Left lobe of liver (tissue), 2 donors: ENCODE results near the gene CCNI. TPM values are rescaled to one million over a fixed set of nuclear protein-coding genes. Genes with fewer than 3 reads are reported as not detected.
"Not testable (repeated sequence)": the region's sequence is repeated elsewhere in the genome, so short reads cannot be mapped to it uniquely, and the experiment has no call there.

ENCODE experiments used
- ATAC-seq: fragments of 200-7000 bp; cut with Tn5 transposase; one replicate; pipeline ENCODE4 v1.9.1; 2020; ENCODE audit warnings: mild to moderate bottlenecking, moderate library complexity
- DNase-seq: peaks from one replicate; pipeline ENCODE4 v3.0.0-alpha.2; 2020; ENCODE audit warnings: low spot score
- total RNA-seq: library from RNA; stranded (reverse); gene quantifications from one replicate; pipeline ENCODE4 v1.2.1, GENCODE V29; 2021
- donor health status: DM: no; HTN: no; CAD: no; lungs with moderate emphysema.
- donor health status: DM: no; HTN: yes; CAD: no.

Gene CCNI
- total RNA-seq, 1 donor from 2014 or later: 56.4 TPM

DNA sequence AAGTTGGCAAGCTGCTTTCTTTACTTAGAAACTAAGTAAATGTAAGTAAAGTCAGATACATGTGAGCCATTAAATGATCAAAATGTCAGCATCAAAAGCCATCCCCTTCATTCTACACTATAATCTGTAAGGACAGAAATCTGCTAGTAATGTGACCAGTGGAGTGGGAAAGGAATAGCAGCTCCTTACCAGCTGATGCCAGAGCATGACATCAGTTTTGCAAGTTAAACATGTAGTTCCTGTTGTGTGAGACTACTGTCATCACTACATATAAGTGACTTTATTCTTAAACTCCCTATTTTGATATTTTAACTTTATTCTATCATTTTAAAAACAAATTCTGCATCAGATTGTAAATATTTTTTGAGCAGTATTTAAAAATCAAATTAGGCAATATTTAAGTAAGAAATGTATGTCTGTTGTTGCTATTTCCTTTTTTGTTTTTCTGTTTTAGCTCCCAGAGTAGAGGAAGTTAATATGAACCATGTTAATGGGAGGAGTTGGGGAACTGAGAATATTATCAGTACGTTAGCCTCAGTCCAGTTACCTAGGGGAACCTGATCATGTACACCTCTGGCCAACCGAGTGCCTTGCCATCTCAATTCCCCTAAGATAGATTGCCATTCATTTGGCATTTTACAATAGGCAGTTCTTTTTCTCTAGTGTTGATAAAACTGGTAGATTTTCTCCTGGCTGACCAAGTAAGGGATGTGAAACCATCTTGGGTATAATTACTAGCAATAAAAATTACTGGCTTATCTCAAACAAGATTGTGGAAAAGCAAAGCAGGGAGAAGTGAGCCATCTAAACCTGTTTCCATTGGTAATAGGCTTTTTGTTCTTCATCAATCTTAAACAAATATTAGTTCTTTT, 34.7 kb downstream of the CCNI start:
- no peak for ATAC-seq

DNA sequence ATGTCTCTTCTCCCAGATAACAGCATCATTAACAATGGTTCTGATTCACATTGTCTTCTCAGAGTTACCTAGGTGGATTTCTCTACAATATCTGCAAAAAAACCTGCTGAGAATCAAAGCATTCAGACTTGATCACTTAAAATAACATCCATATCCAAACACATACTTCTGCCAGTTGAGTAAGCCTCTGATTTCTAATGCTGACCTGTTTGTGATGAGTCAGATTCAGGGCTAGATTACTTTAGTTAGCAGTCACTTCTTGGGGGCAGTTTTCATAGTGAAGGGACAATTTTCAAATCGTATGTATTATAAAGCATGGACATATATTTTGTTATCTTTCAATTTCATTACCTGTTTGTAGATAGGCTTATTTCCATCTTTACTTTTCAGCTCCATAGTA, 35.5 kb downstream of the CCNI start:
- DNase-seq: no peak

More for the DNA sequence above, 34.7 kb downstream of the CCNI start:
- DNase-seq: no peak

DNA sequence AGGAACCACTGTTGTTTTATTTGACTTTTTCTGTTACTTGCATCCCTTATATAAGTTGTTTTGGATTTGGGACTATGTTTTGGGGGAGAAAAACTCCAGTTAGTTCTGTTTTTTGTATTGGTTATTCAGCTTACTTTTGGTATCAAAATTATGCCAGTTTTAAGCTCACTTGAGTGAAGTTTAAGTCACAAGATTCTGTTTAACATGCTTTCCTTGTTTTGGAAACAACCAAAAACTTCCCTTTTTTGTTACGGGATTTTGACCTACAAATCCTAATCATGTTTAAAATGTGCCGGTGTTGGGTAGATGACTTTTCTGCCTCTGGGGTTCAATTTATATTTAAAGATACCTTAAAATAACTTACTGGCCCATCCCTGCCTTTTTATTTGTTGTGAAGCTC, 36.0 kb downstream of the CCNI start:
- DNase-seq (no peak), ATAC-seq (no peak)

More for the DNA sequence above, 35.5 kb downstream of the CCNI start:
- no peak for ATAC-seq

DNA sequence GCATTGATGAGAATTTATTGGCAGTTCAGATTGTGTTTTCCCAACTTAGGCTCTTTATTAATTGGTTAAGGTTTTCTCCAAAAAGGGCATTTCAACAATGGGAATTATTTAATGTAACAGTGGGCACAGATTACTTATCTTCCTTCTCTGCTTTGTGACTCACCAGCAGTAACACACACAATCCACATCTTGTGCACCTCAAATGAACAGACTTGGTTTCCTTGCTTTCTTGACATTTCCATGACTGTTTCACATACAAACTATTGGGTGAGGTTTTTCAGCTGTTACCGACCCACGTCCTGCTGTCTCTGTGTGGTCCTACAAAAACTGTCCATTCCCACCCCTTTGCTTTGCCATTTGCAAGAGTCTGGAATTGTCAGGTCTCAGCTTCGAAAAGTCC, 38.1 kb downstream of the CCNI start:
- ATAC-seq (no peak), DNase-seq (no peak)

DNA sequence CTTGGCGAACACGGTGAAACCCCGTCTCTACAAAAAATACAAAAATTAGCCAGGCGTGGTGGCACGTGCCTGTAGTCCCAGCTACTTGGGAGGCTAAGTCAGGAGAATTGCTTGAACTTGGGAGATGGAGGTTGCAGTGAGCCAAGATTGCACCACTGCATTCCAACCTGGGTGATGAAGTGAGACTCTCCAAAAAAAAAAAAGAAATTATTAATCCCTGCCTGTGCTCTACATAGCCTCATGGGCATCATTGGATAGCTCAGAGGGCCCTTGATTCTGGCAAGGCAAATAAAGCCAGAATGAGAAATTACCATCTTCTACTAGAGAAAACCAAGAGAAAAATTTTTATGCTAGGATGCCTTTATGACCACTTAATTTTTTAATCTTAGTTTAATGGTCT, 38.6 kb downstream of the CCNI start:
- not testable (repeated sequence) for ATAC-seq, DNase-seq

DNA sequence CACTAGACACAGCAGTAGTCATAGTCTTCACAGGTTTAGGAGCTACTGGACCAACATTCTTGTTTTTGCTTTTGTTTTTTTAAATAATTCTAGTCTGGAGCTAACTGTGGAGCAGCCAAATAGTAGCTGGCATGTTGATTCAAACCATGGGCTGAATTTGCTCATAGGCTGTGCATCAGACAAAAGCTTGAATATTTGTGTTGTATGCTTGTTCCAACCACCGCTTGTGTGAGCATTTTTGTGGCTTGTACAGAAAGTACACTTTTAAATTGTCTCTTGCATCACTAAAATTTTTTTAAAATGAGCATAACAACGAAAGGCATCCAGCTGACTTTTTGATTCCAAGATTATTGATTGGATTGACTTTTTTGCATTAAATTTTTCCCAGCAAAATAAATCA, 39.6 kb downstream of the CCNI start:
- DNase-seq (no peak), ATAC-seq (no peak)

DNA sequence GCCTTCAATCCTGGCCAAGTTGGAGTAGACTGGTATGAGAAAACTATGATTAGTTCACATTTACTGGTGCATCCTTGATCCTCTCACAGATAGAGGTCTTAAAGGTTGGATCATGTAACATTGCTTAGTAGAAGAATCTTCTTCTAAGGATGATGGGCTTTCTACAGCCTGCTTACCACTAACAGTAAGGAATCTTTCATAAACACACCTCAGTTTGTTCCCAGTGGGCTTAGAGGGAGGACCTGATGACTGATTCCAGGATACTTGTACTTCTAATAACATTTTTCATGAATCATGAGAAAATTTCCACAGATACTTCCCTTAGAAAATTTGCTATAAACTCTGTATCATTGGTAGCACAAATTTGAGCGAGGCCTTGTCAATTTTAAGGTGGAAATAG, 40.6 kb downstream of the CCNI start:
- ATAC-seq (no peak), DNase-seq (no peak)

DNA sequence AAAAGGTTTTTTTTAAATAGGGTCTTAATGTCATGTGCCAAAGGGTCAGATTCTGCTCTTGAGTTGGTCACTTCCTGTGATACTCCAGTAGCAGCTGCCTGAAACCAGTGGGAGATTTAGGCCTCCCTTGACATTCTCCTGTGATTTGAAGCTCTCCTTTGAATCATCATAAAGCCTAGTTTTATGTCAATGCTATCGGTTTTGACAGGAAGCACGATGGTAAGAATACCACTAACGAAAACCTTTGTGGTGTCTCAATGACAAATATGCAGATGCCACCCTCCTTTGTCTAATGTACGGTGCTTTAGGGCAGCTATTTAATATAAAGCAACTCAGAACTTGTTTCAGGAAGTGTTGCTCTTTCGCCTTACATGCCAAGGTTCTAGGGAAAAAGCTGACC, 44.2 kb downstream of the CCNI start:
- DNase-seq (no peak), ATAC-seq (no peak)

DNA sequence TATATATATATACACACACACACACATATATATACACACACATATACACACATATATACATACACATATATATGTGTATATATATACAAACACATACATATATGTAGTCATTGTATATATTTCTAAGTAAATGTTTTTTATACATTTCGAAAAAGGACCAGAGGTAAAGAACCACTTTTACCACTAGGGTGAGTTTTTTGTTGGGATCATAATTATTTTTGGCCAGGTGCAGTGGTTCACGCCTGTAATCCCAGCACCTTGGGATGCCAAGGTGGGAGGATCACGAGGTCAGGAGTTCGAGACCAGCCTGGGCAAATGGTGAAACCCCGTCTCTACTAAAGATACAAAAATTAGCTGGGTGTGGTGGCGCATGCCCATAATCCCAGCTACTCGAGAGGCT, 46.0 kb downstream of the CCNI start:
- DNase-seq, ATAC-seq: not testable (repeated sequence)

DNA sequence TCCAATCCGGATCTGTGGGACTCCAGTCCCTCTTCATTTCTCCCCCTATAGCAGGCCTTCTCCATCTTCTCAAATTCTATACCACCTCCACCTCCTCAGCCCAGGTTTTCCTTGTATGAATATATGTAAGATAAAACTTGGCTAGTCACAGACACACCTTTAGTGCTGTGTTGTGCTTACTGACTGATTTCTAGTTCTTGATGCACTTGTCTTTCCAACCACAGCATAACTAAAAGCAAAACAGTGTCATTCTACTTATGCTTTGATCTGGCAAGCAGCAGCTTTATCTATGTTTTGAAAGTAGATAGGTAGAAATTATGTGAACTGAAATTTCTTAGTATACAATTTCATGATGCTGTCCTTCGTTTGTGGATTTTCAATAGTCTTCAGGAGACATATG, 47.5 kb downstream of the CCNI start:
- DNase-seq: no peak
- ATAC-seq: no peak

DNA sequence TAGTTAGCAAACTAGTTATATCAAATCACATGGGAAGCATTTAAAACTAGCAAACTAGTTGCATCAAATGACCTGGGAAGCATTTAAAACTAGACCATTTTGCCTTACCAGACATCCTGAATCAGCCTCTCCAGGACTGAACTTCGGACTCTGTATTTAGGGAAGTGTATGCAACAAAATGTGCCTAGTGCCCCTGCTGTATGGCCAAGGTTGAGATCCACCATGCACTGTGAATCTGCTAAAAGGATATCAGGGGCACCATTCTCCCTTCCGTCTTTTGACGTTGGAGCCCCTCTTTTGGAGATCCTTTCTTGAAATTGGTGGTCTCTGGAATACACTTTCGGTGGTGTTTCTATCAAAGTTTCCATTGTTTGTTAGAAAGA, 49.5 kb downstream of the CCNI start:
- ATAC-seq (no peak), DNase-seq (no peak)

DNA sequence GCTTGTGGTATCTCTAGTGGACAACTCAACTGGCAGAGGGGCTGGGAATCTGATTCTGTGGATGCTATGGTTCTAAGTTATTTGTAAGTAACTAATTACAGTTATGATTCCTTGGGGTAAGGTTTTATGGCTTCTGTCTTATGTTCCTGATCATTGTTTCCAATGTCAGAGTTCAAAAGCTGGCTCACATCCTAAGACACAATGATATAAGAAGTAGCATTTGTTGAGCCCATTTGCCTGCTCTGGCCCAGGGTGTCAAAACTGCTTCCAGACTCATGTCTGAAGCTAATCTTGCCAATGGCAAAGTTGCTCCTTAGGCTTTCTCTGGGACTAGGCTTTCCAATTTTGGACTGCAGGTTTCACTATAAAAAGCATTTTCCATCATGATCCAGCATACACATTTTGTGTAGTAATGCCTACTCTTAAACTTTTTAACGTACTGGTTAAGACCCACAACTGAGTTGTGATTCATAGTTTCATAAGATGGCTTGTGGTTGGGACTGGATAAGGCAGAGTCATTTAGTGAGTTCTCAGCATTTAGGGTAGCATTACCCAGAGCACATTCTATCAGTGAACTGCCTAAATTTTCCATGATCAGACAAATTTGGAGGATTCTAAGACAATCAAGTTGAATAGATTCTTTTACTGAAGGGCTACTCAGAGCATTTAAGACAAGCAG, 50.0 kb downstream of the CCNI start:
- ATAC-seq (no peak), DNase-seq (no peak)

DNA sequence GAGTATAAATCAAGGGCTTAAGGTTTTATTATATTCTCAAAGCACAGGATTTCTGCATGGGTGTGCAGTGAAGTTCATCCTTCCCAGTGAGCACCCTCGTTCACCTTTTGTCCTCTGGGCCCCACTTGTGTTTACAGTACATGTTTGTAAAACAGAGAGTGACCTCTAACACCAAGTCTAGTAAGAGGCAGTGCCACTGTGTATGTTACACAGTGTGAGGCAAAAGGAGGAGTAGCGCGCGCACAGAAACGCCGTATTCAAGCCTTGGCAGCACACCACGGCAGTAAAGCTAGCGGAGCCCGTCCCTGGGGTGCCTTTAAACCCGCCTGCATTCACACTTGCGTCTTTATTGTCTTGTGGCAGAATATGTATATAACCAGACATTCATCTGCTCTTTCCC, 51.9 kb downstream of the CCNI start:
- peak; percentile 86 for ATAC-seq

DNA sequence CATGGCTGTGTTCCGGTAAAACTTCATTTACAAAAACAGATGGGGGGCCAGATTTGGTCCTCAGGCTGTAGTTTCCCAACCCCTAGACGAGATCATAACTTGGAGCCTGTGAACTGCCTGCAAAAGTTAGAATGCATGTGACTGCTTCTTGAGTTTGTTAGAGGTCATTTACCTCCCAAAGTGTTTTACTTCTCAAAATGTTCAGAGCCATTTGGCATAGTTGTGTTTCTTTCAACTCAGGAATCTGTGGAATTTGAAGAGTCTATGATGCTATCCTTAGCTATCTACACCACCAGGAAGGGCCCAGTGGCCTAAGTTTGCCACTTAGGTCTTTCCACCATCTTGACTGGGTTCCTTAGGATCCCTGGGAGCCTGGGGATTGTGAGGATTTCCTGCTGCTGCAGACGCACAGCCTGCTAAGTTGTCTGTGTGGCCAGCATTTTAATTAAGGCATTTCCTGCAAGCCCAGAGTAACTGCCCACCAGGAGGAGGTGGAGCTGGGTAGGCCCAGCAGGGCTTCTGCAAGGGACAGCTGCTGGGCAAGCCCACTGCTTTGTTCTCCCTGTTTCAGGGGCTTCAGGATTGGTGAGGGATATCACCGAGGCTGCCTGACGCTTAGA, 53.1 kb downstream of the CCNI start:
- ATAC-seq: no peak

More for the DNA sequence above, 51.9 kb downstream of the CCNI start:
- DNase-seq: peak; percentile 79

DNA sequence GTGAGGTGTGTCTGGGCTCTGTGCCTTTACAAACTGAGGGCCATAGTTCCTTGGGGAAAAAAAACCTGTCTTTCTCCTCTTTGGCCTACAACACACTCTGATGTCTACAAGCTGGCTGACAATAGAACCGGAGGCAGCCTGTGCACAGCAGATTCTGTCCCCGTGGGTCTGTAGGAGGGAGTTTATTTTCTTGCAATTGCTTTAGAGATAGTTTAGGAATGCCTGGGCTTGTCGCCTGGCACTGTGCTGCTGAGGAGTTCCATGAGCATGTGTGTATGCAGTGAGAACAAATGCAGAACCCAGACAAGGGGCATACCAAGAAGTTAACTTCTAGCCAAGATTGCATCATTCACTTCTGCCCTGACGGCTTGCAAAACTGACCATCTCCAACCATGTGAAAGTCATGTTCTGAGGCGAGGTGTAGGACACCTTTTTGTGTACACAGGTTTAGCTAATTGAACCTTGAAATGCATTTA, 54.1 kb downstream of the CCNI start:
- DNase-seq (peak; percentile 49), ATAC-seq (peak; percentile 7)

More for the DNA sequence above, 53.1 kb downstream of the CCNI start:
- no peak for DNase-seq

DNA sequence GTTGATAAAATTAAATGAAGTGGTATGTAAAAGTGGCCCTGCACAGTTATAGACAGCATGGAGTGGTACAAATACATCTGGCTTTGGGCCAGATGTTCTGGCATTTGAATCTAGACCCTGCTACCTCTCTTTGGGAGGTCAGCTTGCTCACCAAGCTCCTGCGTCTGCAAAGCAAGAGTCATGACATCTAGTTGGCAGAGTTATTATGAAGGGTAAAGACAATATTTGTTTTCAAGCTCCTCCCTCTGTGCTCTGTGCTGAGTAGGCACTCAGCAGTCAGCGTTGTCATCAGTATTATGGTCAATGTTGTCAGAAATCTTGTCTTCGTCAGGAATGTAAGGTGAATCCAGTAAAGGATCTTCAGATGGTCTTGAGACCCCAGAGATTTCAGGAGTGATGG, 55.8 kb downstream of the CCNI start:
- peak; percentile 68 for ATAC-seq

DNA sequence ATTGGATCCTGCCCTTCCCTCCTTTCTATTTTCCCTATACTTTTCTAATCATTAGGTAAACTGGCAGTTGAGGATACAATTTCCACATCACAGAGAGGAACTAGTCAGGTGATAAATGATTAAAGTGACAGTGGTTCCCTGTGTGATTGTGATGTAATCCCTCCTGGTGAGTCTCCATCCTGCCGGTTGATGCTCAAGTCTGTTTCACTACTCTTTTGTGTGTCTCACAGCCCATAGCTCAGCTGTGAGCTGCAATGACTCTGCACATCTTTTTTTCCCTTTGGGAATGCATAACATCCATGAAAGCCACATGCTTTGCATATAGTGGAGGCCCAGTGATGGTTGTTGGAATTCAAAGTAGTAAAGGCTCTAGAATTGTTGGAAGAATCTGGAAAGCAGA, 60.4 kb downstream of the CCNI start:
- ATAC-seq (no peak), DNase-seq (no peak)

More for the DNA sequence above, 55.8 kb downstream of the CCNI start:
- peak; percentile 51 for DNase-seq

DNA sequence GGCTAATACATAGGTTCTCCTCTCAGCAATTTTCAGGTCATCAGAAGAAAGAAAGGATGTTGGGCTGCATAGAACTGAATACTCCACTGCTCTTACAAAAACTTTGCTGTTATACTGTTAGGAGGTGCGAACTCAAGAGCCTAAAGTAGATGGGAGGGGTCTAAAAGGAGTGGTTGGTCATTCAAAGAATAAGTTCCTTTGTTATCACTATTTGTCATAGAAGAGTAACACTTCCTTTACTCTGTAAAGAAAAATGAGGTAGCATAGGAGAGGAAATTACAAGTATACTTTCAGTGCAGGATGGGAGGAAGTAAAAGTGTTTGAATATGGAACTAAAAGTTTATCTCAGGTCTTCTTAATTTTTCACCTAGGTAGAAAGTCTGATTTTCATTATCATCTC, 61.5 kb downstream of the CCNI start:
- DNase-seq: no peak
- no peak for ATAC-seq

DNA sequence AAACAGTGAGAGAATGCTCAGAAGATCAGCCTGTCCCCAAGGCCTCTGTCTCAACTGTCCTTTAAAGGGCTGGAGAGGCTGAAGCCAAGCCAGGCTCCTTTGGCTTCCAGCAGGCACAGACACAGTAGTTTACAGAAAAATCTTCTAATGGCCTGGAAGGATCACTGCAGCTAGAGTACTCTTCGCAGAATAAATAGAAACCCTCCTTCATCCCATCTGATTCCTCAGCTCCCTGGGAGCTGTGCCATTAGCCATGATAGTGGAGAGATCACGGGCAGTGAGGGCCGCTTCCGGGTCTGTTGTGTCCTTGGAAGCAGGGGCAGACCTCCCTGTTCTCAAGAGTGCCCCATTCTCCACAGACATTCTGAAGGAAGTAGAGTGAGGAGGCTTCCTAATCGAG, 63.1 kb downstream of the CCNI start:
- ATAC-seq: peak; percentile 33
- DNase-seq: no peak

DNA sequence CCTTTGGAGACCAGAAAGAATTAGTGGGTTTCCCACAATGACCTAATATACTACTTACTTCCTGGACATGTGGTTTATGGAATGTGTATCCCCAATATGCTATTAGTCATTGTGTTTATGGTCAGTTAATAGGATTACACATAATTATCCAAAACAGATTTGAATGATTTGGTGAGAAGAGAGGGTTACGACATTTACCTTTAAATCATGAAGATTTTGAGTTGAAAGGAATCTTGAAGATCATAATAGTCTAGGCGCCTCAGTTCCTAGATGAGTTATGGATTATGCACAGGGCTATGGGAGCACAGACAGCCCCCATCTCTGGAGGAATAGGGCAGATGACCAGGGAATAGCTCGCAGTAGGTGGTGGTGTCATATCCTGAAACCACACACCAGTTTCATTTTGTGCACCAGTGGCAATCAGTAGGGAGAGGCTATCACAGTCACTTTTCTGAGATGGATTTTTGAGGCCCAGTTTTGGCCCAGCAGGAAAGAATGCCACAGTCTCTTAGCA, 64.9 kb downstream of the CCNI start:
- no peak for DNase-seq
- no peak for ATAC-seq

DNA sequence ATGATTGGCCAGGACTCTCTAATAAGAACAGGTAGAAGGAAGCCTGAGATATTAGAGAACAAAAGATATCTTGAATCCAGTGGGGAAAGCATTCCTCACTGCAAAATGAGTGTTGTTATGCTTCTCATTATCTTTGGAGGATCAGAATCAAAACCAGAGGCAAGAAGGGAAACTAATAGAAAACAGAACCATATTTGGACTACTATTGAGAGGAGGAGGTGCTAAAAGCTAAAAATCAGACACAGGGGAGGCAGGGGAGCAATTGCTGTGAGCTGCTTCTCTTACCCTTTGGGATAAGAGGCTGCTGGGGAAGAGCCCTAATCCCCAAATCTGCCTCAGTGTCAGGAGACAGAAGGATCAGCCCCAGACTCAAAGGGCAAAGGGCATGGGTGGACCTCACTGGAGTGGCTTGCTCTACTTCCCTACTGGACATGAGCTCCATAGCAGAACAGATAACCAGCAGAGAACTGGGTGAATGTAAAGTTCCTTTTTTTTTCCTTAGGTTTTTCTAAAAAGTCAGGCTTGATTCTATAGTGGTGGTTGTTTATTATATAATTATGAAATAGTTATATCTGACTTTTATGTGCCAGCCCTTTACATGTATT, 66.2 kb downstream of the CCNI start:
- DNase-seq: no peak
- ATAC-seq: peak; percentile 28
